ENCODE results near the gene DDX49.

- TF ChIP-seq CTCF (IDR thresholded peaks at IDR 0.05) (no peak), POLR2AphosphoS5 (IDR thresholded peaks at IDR 0.05) (no peak), POLR2A (IDR thresholded peaks at IDR 0.05) (no peak), EP300 (IDR thresholded peaks at IDR 0.05) (no peak)
These were observed 52.8 kb downstream of the DDX49 start for GRCh38 chr19:18972301-18972811.

Data from gastroesophageal sphincter (tissue), 3 donors.